Thyroid gland (tissue), 4 donors: ENCODE measurements around the gene DCDC1.

Experiments used
- CTCF ChIP-seq, 6 experiments: fragments of 200-600 bp in 3 of 6; fragments of 450-650 bp in 3 of 6; sonication (generic) in 3 of 6; IDR thresholded peaks; one replicate each; pipeline ENCODE4 v1.5.1; 2016 to 2019; ENCODE audit warnings: antibody characterized with exemption in 6 of 6, mild to moderate bottlenecking in 2 of 6, inconsistent platforms in 1 of 6, moderate library complexity in 1 of 6
- POLR2A ChIP-seq, 2 donors: fragments of 450-650 bp; IDR thresholded peaks; one replicate each; pipeline ENCODE4 v1.6.1; 2017; ENCODE audit warnings: antibody characterized with exemption in 2 of 2, mild to moderate bottlenecking in 2 of 2, moderate library complexity in 1 of 2

DNA sequence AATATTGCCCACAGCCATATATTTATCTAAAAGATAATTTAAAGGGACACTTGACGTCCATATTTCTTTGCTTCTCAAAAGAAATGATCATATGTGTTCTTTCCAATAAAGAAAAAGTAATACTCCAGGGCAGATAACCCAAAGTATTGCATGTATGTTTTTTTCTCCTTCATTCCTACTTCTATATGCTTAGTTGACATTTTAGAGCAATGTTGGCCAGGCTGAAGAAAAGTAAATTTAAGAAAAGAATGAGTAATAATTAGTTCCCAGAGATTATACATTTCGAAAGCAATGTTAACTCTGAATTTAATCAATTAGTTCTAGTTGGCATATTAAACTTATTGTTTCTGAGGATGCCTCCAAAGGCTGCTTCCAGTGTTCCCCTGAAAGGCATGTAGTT, 48.3 kb upstream of the DCDC1 start:
- TF ChIP-seq CTCF (IDR thresholded peaks at IDR 0.05) (no peak), POLR2A (IDR thresholded peaks at IDR 0.05) (no peak)
